Upper lobe of left lung (tissue), 4 donors: ENCODE results near the gene DNAJC30.

Experiments used
- EP300 ChIP-seq, 4 donors: sonication (generic); formaldehyde crosslinking; IDR thresholded peaks; one replicate each; pipeline ENCODE4 v1.5.1; 2017; ENCODE audit warnings: antibody characterized with exemption in 4 of 4, control low read depth in 2 of 4
- POLR2A ChIP-seq, 4 donors: fragments of 450-650 bp; IDR thresholded peaks; one replicate each; pipeline ENCODE4 v1.5.1; 2016 to 2017; ENCODE audit warnings: antibody characterized with exemption in 4 of 4, mild to moderate bottlenecking in 2 of 4
- POLR2AphosphoS5 ChIP-seq, 2 donors: sonication (generic); formaldehyde crosslinking; IDR thresholded peaks; one replicate each; pipeline ENCODE4 v1.5.1; 2017; ENCODE audit warnings: antibody characterized with exemption in 2 of 2
- TF ChIP-seq, protein P1 (sequence below), 6 experiments: fragments of 450-650 bp in 4 of 6; fragments of 200-600 bp in 2 of 6; sonication (generic) in 2 of 6; IDR thresholded peaks; one replicate each; pipeline ENCODE4 v1.5.1; 2016 to 2019; ENCODE audit warnings: antibody characterized with exemption in 6 of 6

GRCh38 chr7:73642834-73643233, 40.4 kb downstream of the DNAJC30 start:
- TF ChIP-seq, protein P1, sequence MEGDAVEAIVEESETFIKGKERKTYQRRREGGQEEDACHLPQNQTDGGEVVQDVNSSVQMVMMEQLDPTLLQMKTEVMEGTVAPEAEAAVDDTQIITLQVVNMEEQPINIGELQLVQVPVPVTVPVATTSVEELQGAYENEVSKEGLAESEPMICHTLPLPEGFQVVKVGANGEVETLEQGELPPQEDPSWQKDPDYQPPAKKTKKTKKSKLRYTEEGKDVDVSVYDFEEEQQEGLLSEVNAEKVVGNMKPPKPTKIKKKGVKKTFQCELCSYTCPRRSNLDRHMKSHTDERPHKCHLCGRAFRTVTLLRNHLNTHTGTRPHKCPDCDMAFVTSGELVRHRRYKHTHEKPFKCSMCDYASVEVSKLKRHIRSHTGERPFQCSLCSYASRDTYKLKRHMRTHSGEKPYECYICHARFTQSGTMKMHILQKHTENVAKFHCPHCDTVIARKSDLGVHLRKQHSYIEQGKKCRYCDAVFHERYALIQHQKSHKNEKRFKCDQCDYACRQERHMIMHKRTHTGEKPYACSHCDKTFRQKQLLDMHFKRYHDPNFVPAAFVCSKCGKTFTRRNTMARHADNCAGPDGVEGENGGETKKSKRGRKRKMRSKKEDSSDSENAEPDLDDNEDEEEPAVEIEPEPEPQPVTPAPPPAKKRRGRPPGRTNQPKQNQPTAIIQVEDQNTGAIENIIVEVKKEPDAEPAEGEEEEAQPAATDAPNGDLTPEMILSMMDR (IDR thresholded peaks at IDR 0.05), result no peak
- no peak for TF ChIP-seq POLR2A (IDR thresholded peaks at IDR 0.05)
- TF ChIP-seq EP300 (IDR thresholded peaks at IDR 0.05), result no peak
- TF ChIP-seq POLR2AphosphoS5 (IDR thresholded peaks at IDR 0.05), result no peak
